ENCODE data around the gene DLK1. TPM values are rescaled to one million over a fixed set of nuclear protein-coding genes. Genes with fewer than 3 reads are reported as not detected.

DLK1 gene
- total and polyA plus RNA-seq, 2 experiments from 2014 or later = 1,378 to 3,299 TPM

DNA sequence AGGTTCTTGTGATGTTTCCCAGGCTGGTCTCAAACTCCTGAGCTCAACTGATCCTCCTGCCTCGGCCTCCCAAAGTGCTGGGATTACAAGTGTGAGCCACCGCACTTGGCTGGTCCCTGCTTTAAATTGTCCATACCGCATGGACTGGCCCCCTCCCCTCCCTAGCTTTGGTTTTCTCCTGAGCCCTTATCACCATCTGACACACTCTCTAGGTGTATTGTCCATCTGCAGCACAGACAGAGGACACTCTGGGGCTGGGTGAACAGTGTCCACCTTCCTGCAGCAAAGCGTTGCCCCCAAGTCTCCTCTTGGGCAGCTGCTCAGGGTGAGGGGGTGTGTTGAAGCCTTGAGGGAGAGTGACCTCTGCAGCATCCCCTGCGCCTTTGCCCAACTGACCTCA lies 36.0 kb upstream of the DLK1 start:
- peaks cover 27% of the 10 kb centered on the region for H3K4me1 ChIP-seq (ENCODE audit: insufficient read depth)
- no peak overlapping the region for H3K4me2 ChIP-seq
- H3K36me3 ChIP-seq (replicated peaks; ENCODE audit: insufficient read depth, low read depth) = no peaks in the 10 kb centered on the region
- H2AFZ ChIP-seq = no peak overlapping the region
- TF ChIP-seq EZH2 (IDR thresholded peaks at IDR 0.05; ENCODE audit: borderline replicate concordance) = no peak
- TF ChIP-seq, protein P1, sequence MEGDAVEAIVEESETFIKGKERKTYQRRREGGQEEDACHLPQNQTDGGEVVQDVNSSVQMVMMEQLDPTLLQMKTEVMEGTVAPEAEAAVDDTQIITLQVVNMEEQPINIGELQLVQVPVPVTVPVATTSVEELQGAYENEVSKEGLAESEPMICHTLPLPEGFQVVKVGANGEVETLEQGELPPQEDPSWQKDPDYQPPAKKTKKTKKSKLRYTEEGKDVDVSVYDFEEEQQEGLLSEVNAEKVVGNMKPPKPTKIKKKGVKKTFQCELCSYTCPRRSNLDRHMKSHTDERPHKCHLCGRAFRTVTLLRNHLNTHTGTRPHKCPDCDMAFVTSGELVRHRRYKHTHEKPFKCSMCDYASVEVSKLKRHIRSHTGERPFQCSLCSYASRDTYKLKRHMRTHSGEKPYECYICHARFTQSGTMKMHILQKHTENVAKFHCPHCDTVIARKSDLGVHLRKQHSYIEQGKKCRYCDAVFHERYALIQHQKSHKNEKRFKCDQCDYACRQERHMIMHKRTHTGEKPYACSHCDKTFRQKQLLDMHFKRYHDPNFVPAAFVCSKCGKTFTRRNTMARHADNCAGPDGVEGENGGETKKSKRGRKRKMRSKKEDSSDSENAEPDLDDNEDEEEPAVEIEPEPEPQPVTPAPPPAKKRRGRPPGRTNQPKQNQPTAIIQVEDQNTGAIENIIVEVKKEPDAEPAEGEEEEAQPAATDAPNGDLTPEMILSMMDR (IDR thresholded peaks at IDR 0.05; ENCODE audit: poor library complexity) = no peak
- no peak for TF ChIP-seq EZH2phosphoT487 (IDR thresholded peaks at IDR 0.05; ENCODE audit: low read depth, severe bottlenecking, unreplicated experiment)
- 93% methylated on average over 5 of the region's 5 CpGs for WGBS (ENCODE audit: low lambda C conversion rate, missing lambda C conversion rate)
- DNase-seq (ENCODE audit: low spot score) = no peak
- no peaks in the 10 kb centered on the region for H3K9me2 ChIP-seq (replicated peaks; ENCODE audit: insufficient read depth)
- no peak overlapping the region for H3K4me3 ChIP-seq
- no peaks in the 10 kb centered on the region for H4K20me1 ChIP-seq (ENCODE audit: insufficient read depth, poor library complexity, severe bottlenecking)
- no peaks in the 10 kb centered on the region for H3K9me3 ChIP-seq (ENCODE audit: low read depth)
- no peaks in the 10 kb centered on the region for H3K27me3 ChIP-seq
- H3K27ac ChIP-seq = no peak overlapping the region
- no peaks in the 10 kb centered on the region for H3K79me2 ChIP-seq

DNA sequence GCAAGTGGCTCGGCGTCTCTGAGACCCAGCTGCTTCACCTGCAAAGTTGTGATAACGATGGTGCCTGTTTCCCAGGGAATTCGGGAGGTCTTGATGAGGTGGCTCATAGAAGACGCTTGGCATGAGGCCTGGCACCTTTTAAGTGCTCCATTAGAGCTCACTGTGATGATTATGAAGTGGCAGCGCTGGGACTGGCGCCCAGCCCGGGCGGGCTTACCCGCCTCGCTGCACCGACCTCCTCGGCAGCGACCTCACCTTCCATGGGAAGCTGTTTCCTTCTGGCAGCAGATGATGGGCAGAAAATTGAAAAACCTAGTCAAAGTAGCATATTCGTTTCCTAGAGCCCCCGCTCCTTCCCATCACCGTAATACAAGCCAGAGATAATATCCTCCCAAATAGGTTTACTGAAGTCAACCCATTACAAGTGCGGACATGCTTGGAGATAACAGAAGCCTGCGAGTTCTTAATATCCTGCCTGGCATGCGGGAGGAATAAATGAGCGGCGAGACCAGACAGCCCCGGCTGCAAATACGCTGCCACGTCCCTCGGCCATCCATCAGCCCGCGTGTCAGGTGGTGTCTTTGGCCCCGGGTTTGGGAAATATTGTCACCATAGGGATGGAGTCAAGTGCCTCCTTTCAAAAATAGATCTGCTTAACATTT lies 35.2 kb upstream of the DLK1 start:
- Histone ChIP-seq H3K4me2 (no peak overlapping the region), H3K79me2 (no peaks in the 10 kb centered on the region), H3K9me2 (replicated peaks; ENCODE audit: insufficient read depth) (no peaks in the 10 kb centered on the region), H3K4me3 (no peak overlapping the region), H4K20me1 (ENCODE audit: insufficient read depth, poor library complexity, severe bottlenecking) (no peaks in the 10 kb centered on the region), H2AFZ (no peak overlapping the region), H3K27me3 (no peaks in the 10 kb centered on the region), H3K27ac (peak overlapping the region; percentile 54), H3K9me3 (ENCODE audit: low read depth) (no peaks in the 10 kb centered on the region), H3K36me3 (replicated peaks; ENCODE audit: insufficient read depth, low read depth) (no peaks in the 10 kb centered on the region), H3K4me1 (ENCODE audit: insufficient read depth) (peaks cover 32% of the 10 kb centered on the region)
- 75% methylated on average over 29 of the region's 29 CpGs for WGBS (ENCODE audit: low lambda C conversion rate, missing lambda C conversion rate)
- DNase-seq (ENCODE audit: low spot score) = no peak
- TF ChIP-seq EZH2 (IDR thresholded peaks at IDR 0.05; ENCODE audit: borderline replicate concordance) = no peak
- no peak for TF ChIP-seq EZH2phosphoT487 (IDR thresholded peaks at IDR 0.05; ENCODE audit: low read depth, severe bottlenecking, unreplicated experiment)
- TF ChIP-seq, protein P1 (IDR thresholded peaks at IDR 0.05; ENCODE audit: poor library complexity) = no peak

DNA sequence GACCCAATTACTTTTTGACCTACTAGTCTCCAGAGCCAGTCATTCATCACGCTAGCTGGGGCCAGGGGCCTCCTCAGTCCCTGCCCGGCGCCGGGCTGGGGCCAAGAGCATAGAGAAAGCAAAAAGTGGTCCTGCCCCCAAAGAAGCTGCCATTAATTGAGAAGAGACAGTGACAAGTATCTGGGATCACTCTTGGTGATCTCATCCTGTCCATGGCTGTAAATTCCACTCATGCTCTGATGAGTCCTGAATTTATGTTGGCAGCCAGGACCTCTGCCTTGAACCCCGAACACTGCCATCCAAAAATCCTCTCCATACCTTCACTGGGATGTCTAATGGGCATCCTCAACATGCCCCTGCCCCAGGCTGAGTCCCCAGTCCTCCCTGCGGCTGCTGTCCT lies 34.4 kb upstream of the DLK1 start:
- Histone ChIP-seq H2AFZ (no peak overlapping the region), H4K20me1 (ENCODE audit: insufficient read depth, poor library complexity, severe bottlenecking) (no peaks in the 10 kb centered on the region), H3K79me2 (no peaks in the 10 kb centered on the region), H3K9me3 (ENCODE audit: low read depth) (no peaks in the 10 kb centered on the region), H3K9me2 (replicated peaks; ENCODE audit: insufficient read depth) (no peaks in the 10 kb centered on the region), H3K27me3 (no peaks in the 10 kb centered on the region), H3K27ac (peak overlapping the region; percentile 69), H3K36me3 (replicated peaks; ENCODE audit: insufficient read depth, low read depth) (no peaks in the 10 kb centered on the region), H3K4me2 (no peak overlapping the region), H3K4me1 (ENCODE audit: insufficient read depth) (peaks cover 32% of the 10 kb centered on the region), H3K4me3 (no peak overlapping the region)
- 72% methylated on average over 6 of the region's 6 CpGs for WGBS (ENCODE audit: low lambda C conversion rate, missing lambda C conversion rate)
- DNase-seq (ENCODE audit: low spot score) = no peak
- TF ChIP-seq EZH2phosphoT487 (IDR thresholded peaks at IDR 0.05; ENCODE audit: low read depth, severe bottlenecking, unreplicated experiment) = no peak
- TF ChIP-seq, protein P1 (IDR thresholded peaks at IDR 0.05; ENCODE audit: poor library complexity) = no peak
- TF ChIP-seq EZH2 (IDR thresholded peaks at IDR 0.05; ENCODE audit: borderline replicate concordance) = no peak

Measured in hepatocyte (in vitro differentiated cells).